NOMO-1 treated with dmso at 0.1 percent for 144 hours (cell line): Measurements from ENCODE around the gene SLC39A5.
"Not testable (repeated sequence)": the region's sequence is repeated elsewhere in the genome, so short reads cannot be mapped to it uniquely, and the experiment has no call there.

Source experiments
- DNase-seq: peaks from one replicate; lab custom pipeline; 2025; ENCODE audit not compliant: unreplicated experiment; lab: John Stamatoyannopoulos, UW

SLC39A5 gene

GRCh38 chr12:56243731-56244181, 13.9 kb downstream of the SLC39A5 start:
- no peak for DNase-seq

DNA sequence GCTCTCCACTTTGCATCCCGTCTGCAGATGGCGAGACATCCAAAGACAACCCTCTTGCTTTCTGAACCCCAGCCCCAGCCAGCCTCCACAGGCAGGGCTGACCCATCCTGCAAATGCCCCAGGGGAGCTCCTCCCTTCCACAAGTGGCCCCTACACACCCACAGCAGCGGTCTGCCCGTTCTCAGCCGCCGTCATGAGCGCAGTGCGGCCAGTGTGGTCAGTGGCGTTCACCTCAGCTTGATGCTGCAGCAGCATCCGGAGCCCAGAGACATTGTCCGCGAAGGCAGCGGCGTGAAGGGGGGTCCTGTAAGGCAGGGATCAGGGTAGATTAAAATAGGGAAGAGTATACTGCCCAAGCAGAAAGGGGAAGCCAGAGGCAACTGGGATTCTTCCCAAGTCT, 14.6 kb downstream of the SLC39A5 start:
- DNase-seq, result no peak

DNA sequence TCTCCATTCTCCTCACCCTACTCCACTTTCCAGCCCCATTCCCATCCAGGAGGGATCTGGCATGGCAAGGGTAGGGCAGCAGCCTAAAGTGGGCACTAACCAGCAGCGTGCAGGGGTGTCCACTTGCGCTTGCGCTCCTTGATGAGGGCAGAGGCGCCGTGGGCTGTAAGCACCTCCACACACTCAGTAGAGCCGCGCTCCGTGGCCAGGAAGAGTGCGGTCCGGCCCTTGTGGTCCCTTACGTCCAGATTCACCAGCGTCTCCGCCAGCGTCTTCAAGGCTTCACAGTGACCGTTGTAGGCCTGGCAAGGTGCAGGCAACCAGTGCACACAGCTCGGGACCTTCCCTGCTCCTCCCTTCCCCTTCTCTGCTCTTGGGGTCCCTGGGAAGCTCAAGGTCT, 18.1 kb downstream of the SLC39A5 start:
- DNase-seq, result no peak

GRCh38 chr12:56248711-56249110, 18.9 kb downstream of the SLC39A5 start:
- DNase-seq, result no peak

- DNase-seq, result no peak
These were observed 22.8 kb downstream of the SLC39A5 start for GRCh38 chr12:56252649-56253048.

- DNase-seq, result no peak
These were observed 23.2 kb downstream of the SLC39A5 start for GRCh38 chr12:56253091-56253490.

DNA sequence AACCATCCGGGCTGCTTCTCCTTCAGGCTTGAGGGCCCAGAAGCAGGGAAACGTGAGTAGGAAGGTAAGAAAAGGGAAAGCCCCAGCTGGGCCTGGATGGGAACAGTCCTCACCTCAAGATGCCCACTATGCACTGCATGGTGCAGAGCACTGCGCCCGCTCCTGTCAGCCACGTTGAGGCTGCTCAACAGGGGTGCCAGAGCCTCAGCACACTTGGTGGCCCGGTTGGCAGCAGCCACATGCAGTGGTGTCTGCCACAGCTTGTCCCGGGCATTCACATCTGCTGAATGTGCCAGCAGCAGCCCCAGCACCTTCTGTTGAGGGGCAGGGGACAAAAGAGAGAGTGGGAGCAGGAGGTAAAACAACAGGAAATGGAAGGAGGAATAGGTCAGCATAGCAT, 25.8 kb downstream of the SLC39A5 start:
- DNase-seq, result no peak

DNA sequence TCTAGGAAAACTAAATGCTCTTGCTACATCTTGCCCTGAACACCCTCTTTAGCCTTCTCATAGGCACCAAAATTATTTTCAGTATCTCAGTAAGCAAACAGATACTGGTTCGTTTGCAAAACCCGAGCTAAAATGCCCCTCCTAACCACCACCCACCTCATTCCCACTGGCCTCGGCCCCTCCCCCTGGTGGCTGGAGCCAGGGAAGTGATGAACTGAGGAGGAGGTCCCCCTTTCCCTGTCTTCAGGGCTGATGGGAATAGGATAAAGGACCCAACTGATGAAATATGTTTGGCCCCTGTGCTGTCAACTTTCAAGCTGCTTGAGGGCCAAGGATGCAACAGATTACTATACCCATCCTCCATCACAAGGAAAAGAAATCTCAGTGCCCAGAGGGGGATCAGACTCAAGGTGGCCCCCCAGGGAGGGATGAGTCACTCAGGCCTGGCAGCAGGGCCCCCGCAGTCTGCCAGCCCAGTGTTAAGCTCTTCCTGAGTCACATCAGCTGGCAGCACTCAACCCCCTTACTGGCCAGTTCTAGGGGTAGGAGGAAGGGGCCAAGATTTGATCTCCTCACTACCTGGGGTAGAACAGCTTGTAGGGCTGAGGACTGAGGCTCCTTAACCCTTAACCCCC, 26.6 kb downstream of the SLC39A5 start:
- no peak for DNase-seq

GRCh38 chr12:56257071-56257470, 27.2 kb downstream of the SLC39A5 start:
- no peak for DNase-seq

DNA sequence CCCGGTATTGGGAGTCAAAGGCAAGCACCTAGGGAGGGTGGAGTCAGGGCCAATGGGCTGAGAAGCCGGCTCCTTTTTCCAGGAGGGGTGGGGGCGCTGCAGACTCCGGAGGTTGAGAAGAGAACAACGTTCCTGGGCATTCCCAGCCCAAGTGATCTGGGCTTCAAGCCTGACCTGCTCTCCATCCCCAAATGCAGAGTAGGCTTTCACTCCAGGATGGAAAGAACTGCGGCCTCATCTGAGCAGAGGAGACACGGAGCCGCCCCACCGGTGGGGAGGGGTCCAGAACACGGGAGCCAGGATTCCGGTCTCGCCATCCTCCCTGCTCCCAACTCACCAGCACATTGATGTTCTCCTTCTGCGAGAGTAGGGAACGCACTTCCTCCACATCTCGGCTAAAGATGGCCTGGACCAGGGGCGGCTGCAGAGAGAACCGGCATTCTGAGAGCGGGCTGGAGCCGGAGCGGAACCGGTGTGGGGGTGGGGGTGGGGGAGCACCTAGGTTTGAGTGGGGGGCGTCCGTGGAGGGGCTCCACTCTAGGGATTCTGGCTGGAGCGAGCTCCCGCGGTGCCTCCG, 27.7 kb downstream of the SLC39A5 start:
- no peak for DNase-seq

- peak; percentile 61 for DNase-seq
These were observed 28.4 kb downstream of the SLC39A5 start, which contains the start of gene ANKRD52 for GRCh38 chr12:56258068-56258819. Gene ANKRD52, minus strand, starts transcription at chr12:56258384. Its CDS starts 115 bp downstream, at chr12:56258269.

DNA sequence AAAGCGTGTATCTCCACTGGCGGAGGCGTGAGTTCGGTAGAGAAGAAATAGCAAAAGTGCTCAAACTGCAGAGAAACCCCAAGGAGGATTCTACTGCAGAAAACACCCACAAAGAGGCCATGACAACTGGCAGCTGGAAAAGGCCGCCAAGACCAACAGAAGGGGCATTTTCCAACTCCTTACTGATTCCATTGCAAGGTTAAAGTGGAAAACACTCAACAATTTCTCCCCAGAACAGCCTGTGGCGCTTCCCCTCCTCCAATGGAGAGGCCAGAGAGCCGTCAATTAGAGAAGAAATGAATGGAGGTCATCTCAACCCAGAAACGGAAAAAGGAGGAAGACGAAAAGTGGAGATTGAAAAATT, 29.0 kb downstream of the SLC39A5 start:
- DNase-seq, result no peak

GRCh38 chr12:56260380-56260779, 30.5 kb downstream of the SLC39A5 start:
- DNase-seq, result no peak

GRCh38 chr12:56260921-56261320, 31.1 kb downstream of the SLC39A5 start:
- no peak for DNase-seq

GRCh38 chr12:56261503-56262232, 31.8 kb downstream of the SLC39A5 start:
- DNase-seq, result no peak

- not testable (repeated sequence) for DNase-seq
These were observed 33.1 kb downstream of the SLC39A5 start for GRCh38 chr12:56262955-56263354.

DNA sequence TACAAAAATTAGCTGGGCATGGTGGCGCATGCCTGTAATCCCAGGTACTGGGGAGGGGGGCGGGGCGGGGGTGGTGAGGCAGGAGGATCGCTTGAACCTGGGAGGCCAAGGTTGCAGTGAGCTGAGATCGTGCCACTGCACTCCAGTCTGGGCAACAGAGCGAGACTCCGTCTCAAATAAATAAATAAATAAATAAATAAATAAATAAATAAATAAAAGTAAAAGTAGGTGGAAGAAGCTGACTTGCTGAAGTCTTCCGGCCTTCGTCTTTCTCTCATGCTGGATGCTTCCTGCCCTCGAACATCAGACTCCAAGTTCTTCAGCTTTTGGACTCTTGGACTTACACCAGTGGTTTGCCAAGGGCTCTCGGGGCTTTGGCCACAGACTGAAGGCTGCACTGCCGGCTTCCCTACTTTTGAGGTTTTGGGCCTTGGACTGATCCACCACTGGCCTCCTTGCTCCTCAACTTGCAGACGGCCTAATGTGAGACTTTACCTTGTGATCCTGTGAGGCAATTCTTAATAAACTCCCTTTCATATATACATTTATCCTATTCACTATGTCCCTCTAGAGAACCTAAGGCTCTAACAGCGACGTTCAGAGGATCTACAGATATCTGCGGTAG, 36.3 kb downstream of the SLC39A5 start:
- DNase-seq, result not testable (repeated sequence)

- peak; percentile 84 for DNase-seq
These were observed 37.0 kb downstream of the SLC39A5 start, which contains the start of gene COQ10A for GRCh38 chr12:56266693-56267442. Gene COQ10A, plus strand, starts transcription at chr12:56266942. Its CDS starts 177 bp downstream, at chr12:56267119.

DNA sequence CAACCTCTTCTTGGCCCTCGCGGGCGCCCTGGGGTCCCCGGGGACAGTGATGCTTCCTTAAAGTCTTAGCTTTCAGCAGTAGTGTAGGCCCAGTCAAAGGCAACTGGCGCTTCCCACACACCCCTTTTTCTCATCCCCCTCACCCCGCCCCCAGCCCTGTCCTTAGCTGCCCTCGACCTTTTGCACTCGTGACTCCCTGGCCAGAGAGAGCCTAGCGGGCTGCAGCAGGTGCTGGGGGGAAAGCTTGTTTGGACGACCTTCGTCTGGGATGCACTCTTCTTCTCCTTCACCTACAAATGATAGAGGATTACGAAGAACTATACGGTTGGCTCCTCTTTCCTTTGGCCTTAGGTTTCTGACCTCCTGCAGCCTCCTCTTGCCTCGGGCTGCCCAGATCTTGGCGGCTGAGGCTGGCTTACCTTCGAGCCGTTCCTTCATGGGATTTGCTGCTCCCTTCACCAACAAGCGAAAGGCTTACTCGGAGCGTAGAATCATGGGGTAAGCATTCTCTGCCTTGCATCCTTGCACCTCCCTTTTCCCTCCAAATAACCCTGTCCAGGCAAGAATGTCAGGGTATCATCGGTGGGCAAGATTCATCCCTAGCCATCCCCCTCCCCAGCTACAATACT, 37.7 kb downstream of the SLC39A5 start:
- DNase-seq, result no peak

GRCh38 chr12:56271031-56271430, 41.2 kb downstream of the SLC39A5 start:
- no peak for DNase-seq
